Activated T-helper 17 cell treated with anti-CD3 and anti-CD28 coated beads, Interleukin-2, amount 50 U/mL, for 72 hours (primary cell): ENCODE results near the gene CD151. TPM values are rescaled to one million over a fixed set of nuclear protein-coding genes. Genes with fewer than 3 reads are reported as not detected.

Experiments
- ATAC-seq: fragments of 150-1000 bp; cut with Tn5 transposase; replicated peaks from 2 replicates; pipeline ENCODE4 v1.10.0; 2021; ENCODE audit warnings: mild to moderate bottlenecking, moderate library complexity
- H3K27ac Mint-ChIP-seq: one replicate; pipeline ENCODE4 v1.8.0; 2022; ENCODE audit warnings: mixed read lengths
- H3K27me3 Mint-ChIP-seq: one replicate; pipeline ENCODE4 v1.8.0; 2022; ENCODE audit warnings: mixed read lengths
- H3K36me3 Mint-ChIP-seq: one replicate; pipeline ENCODE4 v1.8.0; 2022; ENCODE audit warnings: low read depth, mild to moderate bottlenecking, mixed read lengths
- H3K4me1 Mint-ChIP-seq: one replicate; pipeline ENCODE4 v1.8.0; 2022; ENCODE audit warnings: mixed read lengths
- H3K4me3 Mint-ChIP-seq: one replicate; pipeline ENCODE4 v1.8.0; 2022; ENCODE audit warnings: mild to moderate bottlenecking, mixed read lengths
- H3K9me3 Mint-ChIP-seq: one replicate; pipeline ENCODE4 v1.8.0; 2022; ENCODE audit warnings: mixed read lengths
- total RNA-seq, 2 donors: library from RNA; stranded (reverse); gene quantifications; one replicate each; pipeline ENCODE4 v1.2.3, GENCODE V29; 2022

CD151 gene
- total RNA-seq, 2 donors from 2014 or later: 61.5 to 74.6 TPM

DNA sequence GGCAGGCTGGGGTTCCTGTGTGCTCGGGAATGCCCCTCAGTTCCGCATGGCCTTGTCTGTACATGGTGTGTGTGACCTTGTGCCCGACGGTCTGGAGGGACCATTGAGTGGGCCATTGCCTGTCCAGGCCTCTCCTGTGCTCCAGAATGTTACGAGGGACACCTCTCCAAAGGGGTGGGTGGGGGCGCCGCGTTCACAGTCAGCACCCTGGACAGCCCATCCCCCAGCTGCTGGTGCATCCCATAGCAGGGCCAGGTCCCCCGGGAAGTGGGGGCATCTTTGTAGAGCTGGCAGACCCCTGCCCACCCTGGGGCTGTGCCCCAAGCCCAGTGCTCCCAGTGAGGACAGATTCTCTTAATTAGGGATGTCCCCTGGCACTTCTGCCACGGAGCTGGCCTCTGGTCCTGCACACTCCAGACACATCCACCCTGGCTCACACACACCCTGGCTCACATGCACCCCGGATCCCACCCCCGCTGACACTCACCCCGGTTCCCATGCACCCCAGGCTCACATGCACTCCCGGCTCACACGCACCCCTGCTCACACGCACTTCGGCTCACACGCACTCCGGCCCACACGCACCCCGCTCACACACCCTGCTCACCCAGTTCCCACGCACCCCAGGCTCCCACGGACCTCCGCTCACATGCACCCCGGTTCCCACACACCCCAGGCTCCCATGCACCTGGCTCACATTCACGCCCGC is 25.5 kb downstream of the CD151 start:
- ATAC-seq: no peak
- no peaks in the 10 kb centered on the region for H3K27me3 Mint-ChIP-seq
- no peak overlapping the region for H3K27ac Mint-ChIP-seq
- no peaks in the 10 kb centered on the region for H3K4me1 Mint-ChIP-seq
- H3K4me3 Mint-ChIP-seq: no peak overlapping the region
- H3K9me3 Mint-ChIP-seq: no peaks in the 10 kb centered on the region
- H3K36me3 Mint-ChIP-seq: no peaks in the 10 kb centered on the region

GRCh38 chr11:858762-859339 is 26.1 kb downstream of the CD151 start:
- ATAC-seq: no peak
- Mint-ChIP-seq H3K9me3 (no peaks in the 10 kb centered on the region), H3K27ac (no peak overlapping the region), H3K36me3 (no peaks in the 10 kb centered on the region), H3K4me1 (no peaks in the 10 kb centered on the region), H3K27me3 (no peaks in the 10 kb centered on the region), H3K4me3 (no peak overlapping the region)

GRCh38 chr11:859394-860131 is 26.8 kb downstream of the CD151 start:
- Mint-ChIP-seq H3K4me3 (no peak overlapping the region), H3K36me3 (no peaks in the 10 kb centered on the region), H3K27me3 (no peaks in the 10 kb centered on the region), H3K27ac (no peak overlapping the region), H3K9me3 (no peaks in the 10 kb centered on the region), H3K4me1 (no peaks in the 10 kb centered on the region)
- ATAC-seq: no peak

DNA sequence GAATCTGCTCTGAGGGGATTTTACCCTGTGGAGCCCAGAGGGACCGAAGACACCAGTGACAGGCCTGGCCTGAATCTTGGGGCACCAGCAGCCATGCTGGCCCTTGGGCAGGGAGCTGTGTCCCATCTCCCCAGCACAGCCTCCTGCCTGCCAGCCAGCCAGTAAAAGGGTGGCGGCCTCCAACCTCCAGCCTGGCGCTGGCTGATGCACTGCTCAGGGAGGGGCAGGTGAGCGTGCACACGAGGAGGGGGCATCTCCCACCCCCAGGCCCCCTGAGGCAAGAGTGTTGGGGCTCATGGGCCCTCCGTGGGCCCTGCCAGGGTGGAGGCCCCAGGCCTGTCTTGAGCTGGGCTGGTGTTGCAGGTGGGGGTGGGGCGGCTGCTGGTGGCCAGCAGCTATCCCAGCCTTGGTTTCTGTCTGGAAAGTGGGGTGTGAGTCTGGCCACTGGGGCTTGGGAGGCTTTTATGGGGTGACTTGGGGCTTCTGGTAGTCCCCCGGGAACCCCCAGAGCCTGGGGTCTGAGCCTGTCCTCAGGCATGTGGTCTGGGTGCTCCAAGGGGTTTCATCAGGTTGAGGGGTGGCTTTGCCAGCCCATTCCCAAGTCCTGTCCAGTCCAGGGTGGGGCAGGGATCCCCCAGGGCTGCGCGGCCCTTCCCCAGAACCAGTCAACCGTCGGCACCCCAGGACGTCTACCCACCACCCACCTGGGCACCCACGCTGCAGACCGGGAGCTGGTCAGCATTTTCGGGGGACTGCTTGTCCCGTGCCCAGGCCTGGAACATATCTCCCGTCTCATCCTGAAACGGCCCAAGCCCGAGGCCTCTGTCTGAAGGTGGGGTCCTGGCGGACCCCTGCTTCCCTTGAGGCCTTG is 27.7 kb downstream of the CD151 start:
- no peaks in the 10 kb centered on the region for H3K4me1 Mint-ChIP-seq

GRCh38 chr11:861105-861479 is 28.3 kb downstream of the CD151 start:
- ATAC-seq: no peak
- no peak overlapping the region for H3K27ac Mint-ChIP-seq
- no peaks in the 10 kb centered on the region for H3K36me3 Mint-ChIP-seq
- H3K9me3 Mint-ChIP-seq: no peaks in the 10 kb centered on the region
- H3K4me3 Mint-ChIP-seq: no peak overlapping the region
- H3K4me1 Mint-ChIP-seq: no peaks in the 10 kb centered on the region
- H3K27me3 Mint-ChIP-seq: no peaks in the 10 kb centered on the region

More for the DNA sequence above, 27.7 kb downstream of the CD151 start:
- H3K27me3 Mint-ChIP-seq: no peaks in the 10 kb centered on the region
- H3K4me3 Mint-ChIP-seq: no peak overlapping the region
- H3K27ac Mint-ChIP-seq: no peak overlapping the region
- H3K36me3 Mint-ChIP-seq: no peaks in the 10 kb centered on the region
- ATAC-seq: no peak
- H3K9me3 Mint-ChIP-seq: no peaks in the 10 kb centered on the region

GRCh38 chr11:862081-862661 is 29.4 kb downstream of the CD151 start:
- Mint-ChIP-seq H3K9me3 (no peaks in the 10 kb centered on the region), H3K27me3 (no peaks in the 10 kb centered on the region), H3K4me1 (no peaks in the 10 kb centered on the region), H3K4me3 (no peak overlapping the region), H3K27ac (no peak overlapping the region), H3K36me3 (no peaks in the 10 kb centered on the region)
- ATAC-seq: no peak

DNA sequence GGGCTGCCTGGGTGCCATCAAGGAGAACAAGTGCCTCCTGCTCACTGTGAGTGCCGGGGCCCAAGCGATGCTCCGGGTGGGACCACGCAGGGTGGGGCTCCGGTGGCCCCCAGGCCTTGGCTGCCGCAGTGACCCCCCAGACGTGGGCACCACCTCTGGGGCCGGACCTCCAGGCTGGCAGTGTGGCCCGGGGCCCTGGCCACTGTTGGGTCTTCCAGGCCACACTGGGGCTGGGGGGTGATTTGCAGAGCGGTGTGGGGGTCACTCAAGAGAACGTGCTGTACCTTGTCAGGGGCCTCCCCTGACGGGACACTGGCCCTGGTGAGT is 29.9 kb downstream of the CD151 start:
- H3K27ac Mint-ChIP-seq: no peak overlapping the region
- no peaks in the 10 kb centered on the region for H3K36me3 Mint-ChIP-seq
- peak; percentile 13 for ATAC-seq

GRCh38 chr11:863023-863909 is 30.5 kb downstream of the CD151 start:
- no peaks in the 10 kb centered on the region for H3K9me3 Mint-ChIP-seq
- H3K36me3 Mint-ChIP-seq: no peaks in the 10 kb centered on the region
- no peak for ATAC-seq
- H3K4me1 Mint-ChIP-seq: no peaks in the 10 kb centered on the region
- no peak overlapping the region for H3K4me3 Mint-ChIP-seq
- no peak overlapping the region for H3K27ac Mint-ChIP-seq
- no peaks in the 10 kb centered on the region for H3K27me3 Mint-ChIP-seq

More for the DNA sequence above, 29.9 kb downstream of the CD151 start:
- no peak overlapping the region for H3K4me3 Mint-ChIP-seq
- H3K27me3 Mint-ChIP-seq: no peaks in the 10 kb centered on the region
- H3K4me1 Mint-ChIP-seq: no peaks in the 10 kb centered on the region
- no peaks in the 10 kb centered on the region for H3K9me3 Mint-ChIP-seq

- no peaks in the 10 kb centered on the region for H3K36me3 Mint-ChIP-seq
- H3K4me3 Mint-ChIP-seq: no peak overlapping the region
- H3K9me3 Mint-ChIP-seq: no peaks in the 10 kb centered on the region
- H3K27me3 Mint-ChIP-seq: no peaks in the 10 kb centered on the region
- H3K4me1 Mint-ChIP-seq: no peaks in the 10 kb centered on the region
- no peak overlapping the region for H3K27ac Mint-ChIP-seq
- ATAC-seq: no peak
Measured at GRCh38 chr11:863910-864827, 31.4 kb downstream of the CD151 start.

DNA sequence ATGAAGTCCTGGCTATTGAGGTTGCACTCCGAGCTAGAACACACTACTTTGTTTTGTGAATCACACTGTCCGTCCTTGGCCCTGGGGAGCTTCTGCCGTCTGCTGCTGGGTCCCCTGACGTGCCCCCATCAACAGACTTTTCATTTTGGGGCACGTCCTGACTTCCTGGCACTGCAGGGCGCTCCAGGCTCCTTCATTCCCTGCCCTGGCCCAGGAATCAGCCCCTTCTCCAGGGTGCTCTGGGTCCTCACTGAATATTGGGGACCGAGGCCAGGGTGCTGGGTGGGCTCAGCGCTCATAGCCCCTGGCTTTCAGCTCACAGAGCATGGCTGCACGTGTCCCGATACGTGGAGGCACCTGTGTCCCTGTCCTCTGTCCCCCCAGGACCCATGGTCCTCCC is 32.1 kb downstream of the CD151 start:
- no peaks in the 10 kb centered on the region for H3K36me3 Mint-ChIP-seq
- no peak for ATAC-seq
- no peaks in the 10 kb centered on the region for H3K9me3 Mint-ChIP-seq
- no peak overlapping the region for H3K4me3 Mint-ChIP-seq
- H3K4me1 Mint-ChIP-seq: no peaks in the 10 kb centered on the region
- H3K27me3 Mint-ChIP-seq: no peaks in the 10 kb centered on the region
- no peak overlapping the region for H3K27ac Mint-ChIP-seq

DNA sequence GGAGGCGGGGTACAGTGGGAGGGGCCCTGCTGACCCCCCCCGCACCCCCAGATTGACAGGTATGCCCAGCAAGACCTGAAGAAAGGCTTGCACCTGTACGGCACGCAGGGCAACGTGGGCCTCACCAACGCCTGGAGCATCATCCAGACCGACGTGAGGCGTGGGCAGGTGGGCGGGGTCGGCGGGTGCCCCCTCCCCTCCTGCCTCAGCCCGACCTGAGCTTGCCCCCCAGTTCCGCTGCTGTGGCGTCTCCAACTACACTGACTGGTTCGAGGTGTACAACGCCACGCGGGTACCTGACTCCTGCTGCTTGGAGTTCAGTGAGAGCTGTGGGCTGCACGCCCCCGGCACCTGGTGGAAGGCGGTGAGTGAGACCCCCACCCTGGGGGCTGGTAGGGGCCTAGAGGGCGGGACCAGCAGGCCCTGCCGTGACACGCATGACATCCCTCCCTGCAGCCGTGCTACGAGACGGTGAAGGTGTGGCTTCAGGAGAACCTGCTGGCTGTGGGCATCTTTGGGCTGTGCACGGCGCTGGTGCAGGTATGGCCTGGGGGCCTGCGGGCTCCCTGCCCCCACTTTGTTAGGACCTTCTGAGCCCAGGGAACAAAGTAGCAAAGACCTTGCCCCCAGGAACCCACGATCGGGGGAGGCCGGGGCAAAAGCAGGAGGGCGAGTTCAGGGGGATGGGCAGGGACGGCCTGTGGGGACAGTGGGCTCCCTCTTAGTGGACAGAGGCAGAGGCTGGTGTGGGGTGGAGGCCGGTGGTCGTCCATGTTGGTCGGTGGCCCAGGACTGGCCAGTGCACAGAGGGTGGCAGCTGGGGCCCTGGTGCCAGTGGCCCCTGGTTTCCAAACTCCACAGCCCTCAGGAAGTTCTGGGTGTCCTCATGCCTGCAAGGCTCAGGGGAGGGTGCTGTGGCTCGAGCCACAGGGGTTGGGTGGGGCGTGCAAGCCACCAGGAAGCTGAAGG is 33.0 kb downstream of the CD151 start:
- no peak for ATAC-seq
- Mint-ChIP-seq H3K9me3 (no peaks in the 10 kb centered on the region), H3K27ac (no peak overlapping the region), H3K36me3 (no peaks in the 10 kb centered on the region), H3K27me3 (no peaks in the 10 kb centered on the region), H3K4me1 (no peaks in the 10 kb centered on the region), H3K4me3 (no peak overlapping the region)

GRCh38 chr11:866481-866880 is 33.7 kb downstream of the CD151 start:
- H3K4me3 Mint-ChIP-seq: no peak overlapping the region
- no peak for ATAC-seq

More at GRCh38 chr11:866481-866880, 33.7 kb downstream of the CD151 start:
- no peaks in the 10 kb centered on the region for H3K36me3 Mint-ChIP-seq
- no peak overlapping the region for H3K27ac Mint-ChIP-seq
- no peaks in the 10 kb centered on the region for H3K4me1 Mint-ChIP-seq
- H3K27me3 Mint-ChIP-seq: no peaks in the 10 kb centered on the region
- H3K9me3 Mint-ChIP-seq: no peaks in the 10 kb centered on the region
